CD4-positive, alpha-beta memory T cell (primary cell): ENCODE measurements around the gene CTDP1. TPM values are rescaled to one million over a fixed set of nuclear protein-coding genes. Genes with fewer than 3 reads are reported as not detected.

Experiments used
- CTCF ChIA-PET: fragments of 350-600 bp; sonication (Branson Sonifier 250); formaldehyde crosslinking; loops from one replicate; lab custom pipeline; 2021; ENCODE audit warnings: inconsistent platforms; ENCODE audit not compliant: partially characterized antibody; lab: Charles Lee
- POLR2A ChIA-PET: fragments of 350-600 bp; sonication (Branson Sonifier 250); formaldehyde crosslinking; loops from one replicate; lab custom pipeline; 2021; ENCODE audit not compliant: partially characterized antibody; lab: Charles Lee
- DNase-seq, 5 donors: peaks; one replicate each; pipeline versions ENCODE4 v3.0.0 to v3.0.0-alpha.2; 2020 to 2022; ENCODE audit warnings: mixed read lengths in 1 of 5
- H3K27ac ChIP-seq: one replicate; pipeline ENCODE4 v1.7.0; 2013; ENCODE audit warnings: low read depth, low read length
- H3K27me3 ChIP-seq: 2 replicates; pipeline ENCODE4 v1.7.0; 2013; ENCODE audit warnings: mild to moderate bottlenecking, low read length, moderate library complexity; ENCODE audit not compliant: insufficient read depth
- H3K36me3 ChIP-seq: 2 replicates; pipeline ENCODE4 v1.7.0; 2013; ENCODE audit warnings: mild to moderate bottlenecking, low read length, moderate library complexity; ENCODE audit not compliant: insufficient read depth
- H3K4me1 ChIP-seq: 2 replicates; pipeline ENCODE4 v1.7.0; 2013; ENCODE audit warnings: mild to moderate bottlenecking, low read length, moderate library complexity; ENCODE audit not compliant: insufficient read depth
- H3K4me3 ChIP-seq, 2 donors: one replicate each; pipeline ENCODE4 v1.7.0; 2013; ENCODE audit warnings: low read length in 2 of 2, mild to moderate bottlenecking in 1 of 2
- H3K9me3 ChIP-seq, 2 donors: one replicate each; pipeline ENCODE4 v1.7.0; 2013; ENCODE audit warnings: low read length in 2 of 2, control low read depth in 1 of 2; ENCODE audit not compliant: control insufficient read depth in 1 of 2
- H3K27ac Mint-ChIP-seq, 7 donors: one replicate each; pipeline ENCODE4 v1.8.0; 2020 to 2021; ENCODE audit warnings: mixed read lengths in 7 of 7, mild to moderate bottlenecking in 6 of 7, inconsistent platforms in 3 of 7, moderate library complexity in 3 of 7
- H3K27me3 Mint-ChIP-seq, 2 donors: one replicate each; pipeline ENCODE4 v1.8.0; 2020 to 2021; ENCODE audit warnings: mixed read lengths in 2 of 2
- H3K36me3 Mint-ChIP-seq, 2 donors: one replicate each; pipeline ENCODE4 v1.8.0; 2020 to 2021; ENCODE audit warnings: mixed read lengths in 2 of 2, inconsistent platforms in 1 of 2, mild to moderate bottlenecking in 1 of 2
- H3K4me1 Mint-ChIP-seq, 4 donors: one replicate each; pipeline ENCODE4 v1.8.0; 2020 to 2021; ENCODE audit warnings: mixed read lengths in 4 of 4, mild to moderate bottlenecking in 1 of 4
- H3K4me3 Mint-ChIP-seq, 8 donors: one replicate each; pipeline ENCODE4 v1.8.0; 2020 to 2021; ENCODE audit warnings: mixed read lengths in 8 of 8, mild to moderate bottlenecking in 7 of 8, moderate library complexity in 6 of 8, inconsistent platforms in 3 of 8
- H3K9me3 Mint-ChIP-seq, 8 donors: one replicate each; pipeline ENCODE4 v1.8.0; 2020 to 2021; ENCODE audit warnings: mixed read lengths in 8 of 8, mild to moderate bottlenecking in 5 of 8, inconsistent platforms in 3 of 8, moderate library complexity in 1 of 8
- intact Hi-C: fragments of 100-400 bp; cut with micrococcal nuclease; formaldehyde crosslinking; loops from one replicate; pipeline ENCODE4 v1.15.1; 2023
- polyA plus RNA-seq, 2 donors: library from polyadenylated mRNA; unstranded; fragments of 300-500 nt; fragmentation: Illumina TruSeq; gene quantifications; one replicate each; pipeline ENCODE4 v1.2.3, GENCODE V29; 2021
- total RNA-seq, 2 experiments: library from RNA; stranded (reverse); gene quantifications; one replicate each; pipeline ENCODE4 v1.2.3, GENCODE V29; 2021

The CTDP1 gene
- total and polyA plus RNA-seq, 4 experiments from 2014 or later, result 8.5 to 44.5 (median 36.4) TPM

- H3K36me3 Mint-ChIP-seq, result peaks cover 0 to 4% of the 10 kb centered on the region in 2 donors
- intact Hi-C loops, result no loop called here
Observed at GRCh38 chr18:79801217-79801616, 121.6 kb downstream of the CTDP1 start.

GRCh38 chr18:79801641-79802040, 122.0 kb downstream of the CTDP1 start:
- no peak overlapping the region for H3K4me3 ChIP-seq
- Mint-ChIP-seq H3K4me1 (peaks cover 3 to 11% (median 5%) of the 10 kb centered on the region in 4 donors), H3K27me3 (peaks cover 23 to 27% of the 10 kb centered on the region in 2 donors), H3K36me3 (peaks cover 0 to 4% of the 10 kb centered on the region in 2 donors), H3K27ac (no peak overlapping the region), H3K4me3 (no peak overlapping the region), H3K9me3 (peaks cover 0 to 1% (median 0%) of the 10 kb centered on the region in 8 donors)
- H3K9me3 ChIP-seq, result no peaks in the 10 kb centered on the region
- DNase-seq, result no peak
- ChIA-PET CTCF (no interaction called here), POLR2A (no interaction called here)
- H3K27me3 ChIP-seq, result no peaks in the 10 kb centered on the region
- no peaks in the 10 kb centered on the region for H3K4me1 ChIP-seq
- intact Hi-C loops, result no loop called here
- H3K36me3 ChIP-seq, result no peaks in the 10 kb centered on the region
- no peak overlapping the region for H3K27ac ChIP-seq

More at GRCh38 chr18:79801217-79801616, 121.6 kb downstream of the CTDP1 start:
- ChIA-PET POLR2A (no interaction called here), CTCF (no interaction called here)
- Mint-ChIP-seq H3K27ac (no peak overlapping the region), H3K4me3 (no peak overlapping the region), H3K27me3 (peaks cover 27% of the 10 kb centered on the region in 2 donors), H3K9me3 (peaks cover 0 to 1% (median 0%) of the 10 kb centered on the region in 8 donors), H3K4me1 (peaks cover 3 to 15% (median 5%) of the 10 kb centered on the region in 4 donors)
- H3K4me3 ChIP-seq, result no peak overlapping the region
- H3K36me3 ChIP-seq, result no peaks in the 10 kb centered on the region
- H3K4me1 ChIP-seq, result no peaks in the 10 kb centered on the region
- no peak overlapping the region for H3K27ac ChIP-seq
- no peaks in the 10 kb centered on the region for H3K27me3 ChIP-seq
- no peak for DNase-seq
- no peaks in the 10 kb centered on the region for H3K9me3 ChIP-seq

DNA sequence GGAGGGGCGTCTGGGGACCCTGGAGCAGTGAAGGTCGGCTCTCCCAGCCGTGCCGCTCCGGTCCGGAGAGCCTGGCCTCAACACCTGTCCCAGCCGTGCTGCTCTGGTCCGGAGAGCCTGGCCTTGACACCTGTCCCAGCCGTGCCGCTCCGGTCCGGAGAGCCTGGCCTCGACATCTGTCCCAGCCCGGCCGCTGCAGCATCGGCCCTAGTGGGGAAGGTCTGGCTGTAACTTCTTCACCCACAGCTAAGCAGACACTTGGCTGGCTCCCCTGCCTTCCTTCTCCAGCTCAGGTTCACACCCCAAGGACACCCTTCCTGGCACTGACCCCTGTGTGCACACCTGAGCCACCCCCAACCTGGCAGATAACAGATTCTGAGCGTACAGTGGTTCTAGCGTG, 122.7 kb downstream of the CTDP1 start:
- Histone ChIP-seq H3K27ac (no peak overlapping the region), H3K4me3 (no peak overlapping the region), H3K27me3 (no peaks in the 10 kb centered on the region), H3K9me3 (no peaks in the 10 kb centered on the region), H3K4me1 (no peaks in the 10 kb centered on the region), H3K36me3 (no peaks in the 10 kb centered on the region)
- H3K36me3 Mint-ChIP-seq, result peaks cover 0 to 3% of the 10 kb centered on the region in 2 donors
- ChIA-PET POLR2A (no interaction called here), CTCF (no interaction called here)
- intact Hi-C loops, result no loop called here
- H3K9me3 Mint-ChIP-seq, result peaks cover 0 to 1% (median 0%) of the 10 kb centered on the region in 8 donors
- peaks cover 2 to 8% (median 3%) of the 10 kb centered on the region in 4 donors for H3K4me1 Mint-ChIP-seq
- no peak overlapping the region for H3K4me3 Mint-ChIP-seq
- no peak overlapping the region for H3K27ac Mint-ChIP-seq
- H3K27me3 Mint-ChIP-seq, result peaks cover 20 to 25% of the 10 kb centered on the region in 2 donors
- DNase-seq, result no peak

DNA sequence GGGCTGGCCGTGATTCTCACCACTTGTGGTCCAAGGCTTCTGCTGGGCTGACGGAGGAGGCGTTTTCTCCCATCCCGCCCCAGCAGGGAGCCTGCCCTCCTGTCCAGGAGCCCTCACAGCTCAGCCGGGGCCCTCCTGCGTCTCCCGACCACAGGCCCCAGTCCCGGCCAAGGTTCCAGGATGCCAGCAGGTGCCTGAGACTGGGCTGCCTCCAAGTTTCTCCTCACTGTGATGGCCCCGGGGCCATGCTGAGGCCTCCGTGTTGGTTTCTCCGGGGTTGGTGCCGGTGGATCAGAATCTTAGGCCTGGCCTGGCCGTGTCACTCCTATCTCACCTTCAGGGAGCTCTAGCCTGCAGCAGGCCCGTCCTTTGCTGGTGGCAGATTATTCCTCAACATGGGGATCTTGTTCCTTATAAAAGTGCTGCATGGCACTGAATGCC, 124.0 kb downstream of the CTDP1 start:
- H3K4me3 ChIP-seq, result no peak overlapping the region
- H3K9me3 ChIP-seq, result no peaks in the 10 kb centered on the region
- H3K27ac Mint-ChIP-seq, result peak overlapping the region in 1 of 7 donors; percentile 66
- no peaks in the 10 kb centered on the region for H3K4me1 ChIP-seq
- H3K4me1 Mint-ChIP-seq, result peaks cover 0 to 5% (median 0%) of the 10 kb centered on the region in 4 donors
- CTCF ChIA-PET, result no interaction called here
- H3K4me3 Mint-ChIP-seq, result no peak overlapping the region
- peaks cover 18 to 23% of the 10 kb centered on the region in 2 donors for H3K27me3 Mint-ChIP-seq
- H3K9me3 Mint-ChIP-seq, result no peaks in the 10 kb centered on the region
- POLR2A ChIA-PET, result no interaction called here
- H3K27me3 ChIP-seq, result no peaks in the 10 kb centered on the region
- H3K36me3 ChIP-seq, result no peaks in the 10 kb centered on the region
- no peak for DNase-seq
- intact Hi-C loops, result no loop called here
- H3K27ac ChIP-seq, result no peak overlapping the region
- no peaks in the 10 kb centered on the region for H3K36me3 Mint-ChIP-seq

Other genes with a start within 250 kb of the CTDP1 start
- gene KCNG2, start 118.1 kb downstream of the CTDP1 start, total RNA-seq, result not detected
- gene KCNG2, start 118.1 kb downstream of the CTDP1 start, polyA plus RNA-seq, result not detected